Activated CD8-positive, alpha-beta memory T cell treated with anti-CD3 and anti-CD28 coated beads for 1 hour (primary cell): ENCODE results near the gene GLTPD2.
"Not testable (repeated sequence)": the region's sequence is repeated elsewhere in the genome, so short reads cannot be mapped to it uniquely, and the experiment has no call there.

Experiments
- DNase-seq, 2 donors: peaks; one replicate each; pipeline ENCODE4 v3.0.0-alpha.2; 2020; ENCODE audit warnings: low read depth in 1 of 2; ENCODE audit errors: extremely low read depth in 1 of 2

The GLTPD2 gene

DNA sequence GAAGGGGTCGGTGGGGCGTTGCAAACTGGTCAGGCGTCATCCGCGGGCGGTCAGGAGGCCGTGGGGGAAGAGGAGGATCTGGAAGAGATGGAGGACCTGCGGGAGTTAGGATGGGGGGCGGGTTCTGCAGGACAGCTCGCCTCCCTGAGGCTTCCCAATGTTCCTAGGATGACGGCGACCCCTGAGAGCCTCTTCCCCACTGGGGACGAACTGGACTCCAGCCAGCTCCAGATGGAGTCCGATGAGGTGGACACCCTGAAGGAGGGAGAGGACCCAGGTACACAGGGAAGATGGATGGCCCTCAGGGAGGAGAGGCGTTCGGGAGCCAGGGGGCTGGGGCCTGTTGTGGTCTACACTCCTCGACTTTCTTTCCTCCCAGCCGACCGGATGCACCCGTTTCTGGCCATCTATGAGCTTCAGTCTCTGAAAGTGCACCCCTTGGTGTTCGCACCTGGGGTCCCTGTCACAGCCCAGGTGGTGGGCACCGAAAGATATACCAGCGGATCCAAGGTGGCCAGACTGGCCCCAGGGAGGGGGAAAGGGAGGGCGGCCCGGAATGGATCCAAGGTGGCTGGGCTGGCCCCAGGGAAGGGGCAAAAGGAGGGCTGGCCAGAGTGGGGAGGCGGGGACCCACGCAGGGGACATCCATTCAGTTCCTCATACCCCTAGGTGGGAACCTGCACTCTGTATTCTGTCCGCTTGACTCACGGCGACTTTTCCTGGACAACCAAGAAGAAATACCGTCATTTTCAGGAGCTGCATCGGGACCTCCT, 19.0 kb downstream of the GLTPD2 start:
- DNase-seq: no peak

- no peak for DNase-seq
These were observed 19.6 kb downstream of the GLTPD2 start for GRCh38 chr17:4808378-4808767.

DNA sequence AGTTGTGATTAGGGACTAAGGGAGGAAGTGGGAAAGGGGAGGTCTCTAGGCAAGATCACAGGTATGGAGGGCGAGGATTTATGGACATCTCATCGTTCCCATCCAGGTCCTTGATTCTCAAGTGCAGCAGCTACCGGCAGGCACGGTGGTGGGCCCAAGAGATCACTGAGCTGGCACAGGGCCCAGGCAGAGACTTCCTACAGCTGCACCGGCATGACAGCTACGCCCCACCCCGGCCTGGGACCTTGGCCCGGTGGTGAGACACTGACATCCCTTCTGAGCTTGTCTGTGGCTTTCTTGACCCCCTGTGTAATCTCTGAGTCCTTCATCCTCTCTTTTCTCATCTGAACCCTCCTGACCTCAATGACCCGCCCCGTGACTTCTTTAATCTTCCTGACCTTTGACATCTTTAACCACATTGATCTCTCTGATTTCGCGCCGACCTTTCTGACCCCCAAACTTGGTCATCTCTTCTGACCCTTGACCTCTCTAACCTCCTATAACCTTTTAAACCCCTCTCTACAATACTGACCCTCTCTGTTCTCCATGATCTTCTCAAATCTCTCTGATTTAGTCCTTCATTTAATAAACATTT, 22.0 kb downstream of the GLTPD2 start:
- no peak for DNase-seq

GRCh38 chr17:4811471-4811870, 22.7 kb downstream of the GLTPD2 start:
- no peak for DNase-seq

- DNase-seq: no peak
These were observed 23.9 kb downstream of the GLTPD2 start for GRCh38 chr17:4812690-4813089.

DNA sequence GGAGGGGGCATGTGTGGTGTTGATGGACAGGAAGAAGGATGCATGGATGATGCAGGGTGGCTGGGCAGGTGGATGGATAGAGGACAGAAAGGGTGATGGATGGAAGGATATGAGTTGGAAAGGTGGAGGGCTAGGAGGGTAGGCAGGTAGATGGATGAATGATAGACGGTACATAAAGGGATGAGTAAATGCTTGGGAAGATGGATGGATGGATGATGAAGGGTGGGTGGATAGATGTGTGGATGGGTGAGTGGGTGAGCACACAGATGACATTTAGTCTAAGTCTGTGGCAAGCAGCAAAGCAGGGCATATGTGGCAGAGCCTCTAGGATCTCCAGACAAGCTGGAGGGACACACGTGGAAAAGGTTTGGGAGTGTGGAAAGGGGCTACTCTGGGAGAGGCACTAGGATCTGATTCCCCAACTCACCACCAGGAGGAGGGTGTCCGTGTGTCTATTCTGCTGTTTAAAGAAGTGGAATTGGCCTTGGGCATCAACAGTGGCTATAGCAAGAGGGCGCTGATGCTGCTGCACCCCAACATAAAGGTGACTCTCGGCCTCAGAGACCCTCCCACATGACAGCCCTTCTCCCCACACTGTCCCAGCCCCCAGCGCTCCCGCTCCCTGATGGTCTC, 26.4 kb downstream of the GLTPD2 start:
- DNase-seq: no peak

DNA sequence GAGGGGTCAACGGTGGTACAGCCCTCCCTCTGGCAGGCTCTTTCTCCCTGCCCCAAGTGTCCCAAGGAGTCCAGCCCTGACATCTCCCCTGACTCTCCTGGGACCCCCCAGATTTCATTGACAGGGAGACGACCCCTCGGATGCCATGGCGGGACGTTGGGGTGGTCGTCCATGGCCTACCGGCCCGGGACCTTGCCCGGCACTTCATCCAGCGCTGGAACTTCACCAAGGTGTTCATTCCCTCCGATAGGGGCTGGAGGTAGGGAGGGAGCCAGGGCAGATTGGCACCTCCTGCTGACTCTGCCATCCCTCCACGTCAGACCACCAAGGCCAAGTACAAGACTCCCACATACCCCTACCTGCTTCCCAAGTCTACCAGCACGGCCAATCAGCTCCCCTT, 28.1 kb downstream of the GLTPD2 start:
- no peak for DNase-seq

- DNase-seq: no peak
These were observed 29.5 kb downstream of the GLTPD2 start for GRCh38 chr17:4818276-4818675.

GRCh38 chr17:4822835-4823234, 34.1 kb downstream of the GLTPD2 start:
- no peak for DNase-seq

- no peak for DNase-seq
These were observed 34.8 kb downstream of the GLTPD2 start for GRCh38 chr17:4823373-4824089.

DNA sequence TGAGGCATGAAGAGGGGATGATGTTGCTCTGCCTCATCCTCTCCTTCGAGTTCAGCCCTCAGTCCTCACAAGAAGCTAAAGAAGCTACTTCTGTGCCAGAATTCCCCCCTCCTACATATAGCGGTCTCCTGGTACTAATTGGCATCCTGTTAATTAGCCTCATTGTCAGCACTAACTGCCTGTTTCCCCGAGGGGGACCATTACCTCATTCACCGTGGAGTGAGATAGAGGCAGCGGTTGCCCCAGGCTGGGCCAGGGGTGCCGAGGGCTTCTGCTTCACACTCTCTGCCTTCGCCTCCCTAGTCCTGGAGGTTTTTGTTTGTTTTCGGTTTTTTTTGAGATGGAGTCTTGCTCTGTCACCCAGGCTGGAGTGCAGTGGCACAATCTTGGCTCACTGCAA, 38.6 kb downstream of the GLTPD2 start:
- DNase-seq: no peak

- not testable (repeated sequence) for DNase-seq
These were observed 44.0 kb downstream of the GLTPD2 start for GRCh38 chr17:4832829-4833177.

DNA sequence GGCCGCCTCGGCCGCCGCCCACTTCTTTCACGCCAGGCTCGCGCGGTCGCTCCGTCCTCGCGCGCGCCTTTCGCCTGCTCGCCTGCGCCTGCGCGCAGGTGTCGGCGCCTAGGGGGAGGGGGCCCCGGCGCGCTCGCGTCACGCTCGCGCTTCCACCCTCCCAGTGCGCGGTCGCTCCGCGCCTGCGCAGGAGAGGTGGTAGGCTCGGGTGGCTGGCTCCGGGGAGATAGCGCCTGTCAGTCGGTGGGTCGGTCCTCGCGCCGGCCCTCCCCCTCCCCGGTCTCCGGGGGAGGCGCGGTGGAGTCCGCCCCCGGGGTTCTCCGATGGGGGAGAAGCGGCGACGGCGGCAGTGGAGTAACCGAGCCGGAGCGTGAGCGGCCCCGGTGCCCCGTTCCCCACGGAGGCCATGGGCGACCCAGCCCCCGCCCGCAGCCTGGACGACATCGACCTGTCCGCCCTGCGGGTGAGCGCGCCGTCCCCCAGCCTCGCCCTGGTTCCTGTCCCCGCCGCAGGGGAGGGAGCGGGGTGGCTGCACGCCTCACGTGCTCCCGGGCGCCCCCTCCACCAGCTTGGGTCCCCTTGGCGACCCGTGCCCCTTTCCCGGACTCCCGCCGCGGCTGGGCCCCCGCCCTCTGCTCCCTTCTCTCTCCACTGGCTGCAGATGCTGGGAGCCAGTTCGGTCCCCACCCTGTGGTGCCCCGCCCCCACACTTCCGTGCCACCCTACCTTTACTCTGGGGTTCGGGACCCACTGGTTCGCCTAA, 44.6 kb downstream of the GLTPD2 start, which contains the start of gene MINK1:
Gene MINK1 (plus strand): TSS at position 163 of the 763 bp plus-strand sequence. CDS start 244 bp downstream, at position 407.
- peak; percentile 65 to 80 for DNase-seq

DNA sequence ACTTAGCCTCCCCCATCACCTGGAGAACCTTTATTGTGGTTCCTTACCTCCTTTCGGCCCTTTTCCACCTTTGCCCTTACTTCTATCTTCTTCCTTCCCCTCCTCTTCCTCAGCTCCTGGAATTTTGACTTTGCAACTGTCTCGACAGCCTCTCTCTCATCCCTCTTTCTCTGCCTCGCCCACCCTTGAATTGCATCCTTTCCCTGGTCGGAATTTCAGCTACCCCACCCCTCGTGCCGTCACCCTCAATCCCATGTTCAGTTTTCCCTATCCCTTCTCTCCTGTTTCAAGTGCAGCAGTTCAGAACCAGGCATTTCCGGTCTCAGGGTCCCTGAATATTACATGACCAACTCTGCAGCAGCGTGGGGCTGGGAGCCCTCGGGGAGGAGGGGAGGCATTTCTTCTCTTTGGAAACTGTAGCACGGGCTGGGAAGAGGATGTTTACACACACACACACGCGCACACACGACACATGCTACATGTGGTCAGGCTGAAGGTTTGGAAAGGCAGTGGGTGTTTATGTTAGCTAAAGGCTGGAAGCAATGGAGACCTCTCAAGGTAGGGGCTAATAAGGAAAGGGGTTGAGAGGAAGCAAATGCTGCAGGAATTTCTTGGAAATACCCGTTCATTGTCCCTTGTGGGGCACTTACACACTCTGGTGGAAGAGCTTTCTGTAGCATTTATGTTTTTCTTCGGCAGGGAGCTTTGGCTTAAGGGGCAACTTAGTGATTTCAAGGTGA, 45.3 kb downstream of the GLTPD2 start:
- no peak for DNase-seq

DNA sequence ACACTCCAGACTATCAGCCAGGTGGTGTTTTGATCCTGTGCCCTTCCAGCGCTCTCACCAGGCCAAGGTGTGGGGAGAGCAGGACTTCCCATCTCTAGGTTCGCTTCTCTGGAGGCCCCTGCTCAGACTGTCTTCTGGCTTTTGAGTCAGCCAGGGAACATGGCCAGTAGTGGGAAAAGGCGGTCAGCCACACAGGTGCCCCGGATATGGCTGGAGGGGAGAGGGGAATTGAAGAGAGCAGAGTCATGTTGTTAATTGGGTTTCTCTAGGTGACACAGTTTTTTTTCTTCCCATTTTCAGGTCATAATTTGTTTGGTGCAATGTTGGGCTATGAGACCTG, 45.9 kb downstream of the GLTPD2 start:
- DNase-seq: no peak

GRCh38 chr17:4836221-4836620, 47.5 kb downstream of the GLTPD2 start:
- no peak for DNase-seq

DNA sequence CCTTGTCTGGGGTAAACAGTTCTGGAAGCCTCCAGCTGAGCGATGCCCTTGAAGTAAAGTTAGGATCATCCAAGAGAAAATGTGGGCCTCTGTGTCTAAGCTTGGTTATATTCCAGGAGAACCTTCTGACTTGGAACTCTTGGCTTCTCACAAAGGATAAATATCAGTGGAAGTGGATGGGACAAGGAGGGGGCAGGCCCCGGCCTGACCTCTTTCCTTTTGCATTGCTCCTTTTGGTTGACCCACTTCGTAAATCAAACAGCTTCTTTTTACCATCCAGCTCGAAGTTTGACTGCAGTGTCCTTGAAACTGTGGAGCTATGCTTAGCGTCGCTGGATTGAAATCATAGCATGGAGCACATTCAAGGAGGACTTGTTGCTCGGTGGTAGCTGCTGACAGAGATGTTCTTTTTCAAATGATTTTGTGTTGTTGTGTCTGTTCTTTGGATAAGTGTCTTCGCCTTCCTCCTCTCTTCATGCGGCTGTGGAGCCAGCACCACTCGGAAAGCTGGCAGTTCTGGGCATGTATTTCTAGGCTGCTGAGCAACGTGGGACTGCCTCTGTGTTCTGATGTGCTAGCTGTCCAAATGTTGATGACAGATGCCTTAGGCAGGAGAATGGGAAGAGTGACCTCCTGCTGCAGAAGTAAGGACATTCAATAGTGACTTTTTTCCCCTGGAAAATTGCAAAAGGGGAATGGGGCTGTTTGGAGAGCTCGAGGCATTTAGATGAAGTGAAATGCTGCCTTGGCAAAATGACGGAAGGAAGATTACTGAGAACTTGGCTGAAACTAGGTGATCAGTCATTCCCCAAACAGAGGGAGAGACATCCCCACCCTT, 48.9 kb downstream of the GLTPD2 start:
- DNase-seq: no peak

GRCh38 chr17:4838309-4838785, 49.6 kb downstream of the GLTPD2 start:
- DNase-seq: no peak

DNA sequence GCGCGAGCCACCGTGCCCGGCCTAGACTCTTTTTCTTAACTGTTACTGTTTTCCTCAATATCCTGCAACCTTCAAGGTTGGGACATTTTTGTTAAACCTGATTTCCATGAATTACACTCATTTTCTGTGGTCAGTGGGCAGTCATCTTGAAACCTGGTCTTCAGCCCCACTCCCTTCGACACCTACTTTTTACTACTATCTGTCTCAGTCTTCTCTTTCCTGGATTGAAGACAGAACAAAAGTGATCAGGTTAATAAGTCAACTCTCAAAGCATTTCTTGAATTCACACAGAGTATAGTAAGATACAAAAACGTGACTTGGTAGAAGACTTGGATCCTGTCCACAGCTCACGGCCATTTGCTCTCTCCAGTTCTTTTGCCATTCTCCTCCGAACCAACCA, 50.5 kb downstream of the GLTPD2 start:
- DNase-seq: no peak
